GM23338 (cell line): ENCODE data around the gene ANKRD1. TPM values are rescaled to one million over a fixed set of nuclear protein-coding genes. Genes with fewer than 3 reads are reported as not detected.

Experiments
- ATAC-seq: fragments of 200-7000 bp; cut with Tn5 transposase; 3 replicates; pipeline ENCODE4 v1.9.1; 2020
- DNase-seq: peaks from one replicate; pipeline ENCODE4 v3.0.0-alpha.2; 2015; ENCODE audit warnings: low spot score
- H2AFZ ChIP-seq: fragments of 200-600 bp; sonication (generic); 2 replicates; pipeline ENCODE4 v1.8.0; 2016; ENCODE audit warnings: antibody characterized with exemption, mild to moderate bottlenecking, moderate library complexity
- H3F3A ChIP-seq: fragments of 200-600 bp; sonication (generic); replicated peaks from 2 replicates; pipeline ENCODE4 v1.8.0; 2017; ENCODE audit warnings: antibody characterized with exemption, mixed run types, low read depth
- H3K27ac ChIP-seq: fragments of 200-600 bp; sonication (generic); 2 replicates; pipeline ENCODE4 v1.6.1; 2016; ENCODE audit warnings: low read depth
- H3K27me3 ChIP-seq: fragments of 200-600 bp; sonication (generic); 2 replicates; pipeline ENCODE4 v1.8.0; 2016; ENCODE audit warnings: mild to moderate bottlenecking, mixed run types, moderate library complexity; ENCODE audit not compliant: insufficient read depth
- H3K36me3 ChIP-seq: fragments of 200-600 bp; sonication (generic); 2 replicates; pipeline ENCODE4 v1.8.0; 2016; ENCODE audit warnings: mild to moderate bottlenecking; ENCODE audit not compliant: insufficient read depth
- H3K4me1 ChIP-seq: fragments of 200-600 bp; sonication (generic); 2 replicates; pipeline ENCODE4 v1.8.0; 2016; ENCODE audit warnings: mild to moderate bottlenecking, moderate library complexity; ENCODE audit not compliant: insufficient read depth
- H3K4me2 ChIP-seq: fragments of 200-600 bp; sonication (generic); 2 replicates; pipeline ENCODE4 v1.7.1; 2017; ENCODE audit warnings: mixed run types
- H3K4me3 ChIP-seq: fragments of 200-600 bp; sonication (generic); 2 replicates; pipeline ENCODE4 v1.6.1; 2016; ENCODE audit warnings: mixed run types
- H3K79me2 ChIP-seq: fragments of 200-600 bp; sonication (generic); replicated peaks from 2 replicates; pipeline ENCODE4 v1.8.0; 2017; ENCODE audit warnings: mild to moderate bottlenecking; ENCODE audit not compliant: insufficient read depth
- H3K9me2 ChIP-seq: fragments of 200-600 bp; sonication (generic); 2 replicates; pipeline ENCODE4 v1.8.0; 2017; ENCODE audit not compliant: insufficient read depth
- H4K20me1 ChIP-seq: fragments of 200-600 bp; sonication (generic); replicated peaks from 2 replicates; pipeline ENCODE4 v1.8.0; 2017; ENCODE audit warnings: mild to moderate bottlenecking; ENCODE audit not compliant: insufficient read depth
- H3K27ac Mint-ChIP-seq: 2 replicates; pipeline ENCODE4 v1.8.0; 2020; ENCODE audit warnings: inconsistent platforms, mild to moderate bottlenecking, moderate library complexity, mixed read lengths
- H3K27me3 Mint-ChIP-seq: 3 replicates; pipeline ENCODE4 v1.8.0; 2022; ENCODE audit warnings: low read depth, mild to moderate bottlenecking, moderate library complexity, mixed read lengths, inconsistent platforms; ENCODE audit not compliant: insufficient read depth, poor library complexity
- H3K36me3 Mint-ChIP-seq: 3 replicates; pipeline ENCODE4 v1.8.0; 2021; ENCODE audit warnings: low read depth, mild to moderate bottlenecking, inconsistent platforms, moderate library complexity, mixed read lengths
- H3K4me1 Mint-ChIP-seq: 3 replicates; pipeline ENCODE4 v1.8.0; 2020; ENCODE audit warnings: mild to moderate bottlenecking, inconsistent platforms, mixed read lengths
- H3K4me3 Mint-ChIP-seq: 3 replicates; pipeline ENCODE4 v1.8.0; 2021; ENCODE audit warnings: moderate library complexity, mild to moderate bottlenecking, inconsistent platforms, mixed read lengths
- H3K9me3 Mint-ChIP-seq: 3 replicates; pipeline ENCODE4 v1.8.0; 2020; ENCODE audit warnings: moderate library complexity, mild to moderate bottlenecking, inconsistent platforms, mixed read lengths
- CREB1 ChIP-seq: fragments of 250-450 bp; sonication (Bioruptor Pico); IDR thresholded peaks from 2 replicates; pipeline ENCODE4 v1.5.0; 2020; ENCODE audit warnings: low read depth, mild to moderate bottlenecking, moderate library complexity
- CTCF ChIP-seq, 2 experiments: fragments of 200-600 bp in 1 of 2; sonication (generic) in 1 of 2; conservative IDR thresholded peaks; 2 replicates each; pipeline versions ENCODE4 v1.5.1 to v1.6.1; 2016 to 2017; ENCODE audit warnings: antibody characterized with exemption in 2 of 2, low read depth in 2 of 2, mild to moderate bottlenecking in 2 of 2, moderate library complexity in 1 of 2
- ETS1 ChIP-seq: IDR thresholded peaks from 2 replicates; pipeline ENCODE4 v1.6.1; 2016; ENCODE audit warnings: antibody characterized with exemption
- EZH2 ChIP-seq: fragments of 200-600 bp; sonication (generic); IDR thresholded peaks from one replicate; pipeline ENCODE4 v1.8.0; 2017; ENCODE audit warnings: antibody characterized with exemption, mild to moderate bottlenecking, low read depth; ENCODE audit not compliant: unreplicated experiment
- EZH2phosphoT487 ChIP-seq: fragments of 200-600 bp; sonication (generic); IDR thresholded peaks from one replicate; pipeline ENCODE4 v1.8.1; 2018; ENCODE audit warnings: antibody characterized with exemption; ENCODE audit not compliant: unreplicated experiment
- JUNB ChIP-seq: IDR thresholded peaks from one replicate; pipeline ENCODE4 v1.6.1; 2016; ENCODE audit warnings: antibody characterized with exemption; ENCODE audit not compliant: unreplicated experiment
- NANOG ChIP-seq: IDR thresholded peaks from 2 replicates; pipeline ENCODE4 v1.6.1; 2016; ENCODE audit warnings: antibody characterized with exemption, borderline replicate concordance
- POLR2AphosphoS5 ChIP-seq: IDR thresholded peaks from 2 replicates; pipeline ENCODE4 v1.6.1; 2016; ENCODE audit warnings: antibody characterized with exemption, low read depth
- STAT1 ChIP-seq: IDR thresholded peaks from one replicate; pipeline ENCODE4 v1.6.1; 2016; ENCODE audit warnings: antibody characterized with exemption; ENCODE audit not compliant: unreplicated experiment
- ZNF114 ChIP-seq: fragments of 250-450 bp; sonication (Bioruptor Pico); IDR thresholded peaks from 2 replicates; pipeline ENCODE4 v1.5.0; 2020; ENCODE audit warnings: mild to moderate bottlenecking, moderate library complexity
- ZNF331 ChIP-seq: fragments of 250-450 bp; sonication (Bioruptor Pico); IDR thresholded peaks from 2 replicates; pipeline ENCODE4 v1.5.0; 2020; ENCODE audit warnings: low read depth, mild to moderate bottlenecking, moderate library complexity
- polyA plus RNA-seq: library from polyadenylated mRNA; unstranded; fragments of >200 nt; fragmentation: Nextera tagmentation; extraction: Ambion mirVana; gene quantifications from 2 replicates; pipeline ENCODE4 v1.2.1, GENCODE V29; 2016
- total RNA-seq: library from RNA; depleted of rRNA; stranded (reverse); fragments of >200 nt; shearing (Covaris generic); gene quantifications from 2 replicates; pipeline ENCODE4 v1.2.3, GENCODE V29; 2014
- TF ChIP-seq, protein P1 (sequence below): IDR thresholded peaks from one replicate; pipeline ENCODE4 v1.6.1; 2018; ENCODE audit warnings: antibody characterized with exemption; ENCODE audit not compliant: unreplicated experiment

ANKRD1 gene
- total and polyA plus RNA-seq, 2 experiments from 2014 or later = 0.10 TPM; not detected in 1

DNA sequence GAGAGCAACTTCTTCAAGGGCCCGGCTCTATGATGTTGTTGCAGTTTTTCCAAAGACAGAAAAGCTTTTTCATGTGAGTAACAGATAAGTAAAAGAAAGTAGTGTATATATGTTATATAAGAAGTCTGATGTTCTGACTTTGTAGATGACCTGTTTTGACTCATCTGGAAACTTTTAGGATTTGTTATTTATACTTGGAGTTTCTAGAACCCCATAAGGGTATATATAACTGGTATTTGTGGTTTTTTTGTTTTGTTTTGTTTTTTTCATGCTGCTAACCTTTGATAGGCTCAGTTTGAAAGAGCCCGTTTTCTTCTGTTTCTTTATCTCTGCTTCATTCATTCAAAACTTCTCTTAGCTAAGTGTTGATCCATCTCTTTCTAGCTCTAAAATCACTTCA lies 41.8 kb downstream of the ANKRD1 start (continued):
- TF ChIP-seq ETS1 = no peak
- TF ChIP-seq NANOG = no peak
- TF ChIP-seq EZH2phosphoT487 = no peak
- TF ChIP-seq ZNF331 (CRISPR knock-in tag) = no peak
- TF ChIP-seq EZH2 = no peak
- no peak for TF ChIP-seq STAT1

DNA sequence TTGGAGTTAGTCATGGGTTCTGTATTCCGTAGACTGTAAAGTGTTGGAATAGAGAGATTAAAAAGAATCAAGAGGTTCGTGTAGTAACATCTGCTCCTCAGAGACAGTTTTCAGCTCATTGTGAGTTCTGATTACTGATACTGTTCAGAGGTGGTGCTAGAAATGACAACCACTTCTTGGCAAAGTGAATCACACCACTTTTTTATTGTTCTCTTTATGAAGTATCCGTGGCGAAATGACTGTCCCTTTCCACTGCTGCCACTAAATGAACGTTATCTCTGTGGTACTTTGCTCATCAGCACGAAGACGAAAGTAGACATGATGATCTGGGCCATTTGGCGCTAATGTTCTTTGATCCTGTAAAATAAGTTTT lies 48.3 kb downstream of the ANKRD1 start:
- Mint-ChIP-seq H3K4me3 (peak overlapping the region; percentile 94), H3K36me3 (peaks cover 27% of the 10 kb centered on the region), H3K27ac (peak overlapping the region; percentile 97; the same call in 1 of the 2 replicates), H3K4me1 (peaks cover 20% of the 10 kb centered on the region; the same call in 2 of the 3 replicates), H3K9me3 (peaks cover 16% of the 10 kb centered on the region), H3K27me3 (no peaks in the 10 kb centered on the region)
- no peaks in the 10 kb centered on the region for H3F3A ChIP-seq
- no peaks in the 10 kb centered on the region for H3K27me3 ChIP-seq
- H3K36me3 ChIP-seq = peaks cover 10% of the 10 kb centered on the region
- H3K9me2 ChIP-seq = 0 out of 2 replicates have a peak, but pooled peaks cover 4% of the 10 kb centered on the region
- H3K4me2 ChIP-seq = peak overlapping the region; percentile 87
- no peak overlapping the region for H2AFZ ChIP-seq
- peaks cover 8% of the 10 kb centered on the region; the same call in 1 of the 2 replicates for H4K20me1 ChIP-seq
- peaks cover 19% of the 10 kb centered on the region for H3K4me1 ChIP-seq
- DNase-seq (no peak), ATAC-seq (no peak)
- no peak overlapping the region for H3K27ac ChIP-seq
- H3K79me2 ChIP-seq = peaks cover 36% of the 10 kb centered on the region
- peak overlapping the region; percentile 72 for H3K4me3 ChIP-seq
- TF ChIP-seq CTCF (conservative IDR thresholded peaks at IDR 0.05; ENCODE audit: low read depth in 2 of 2) = no peak
- no peak for TF ChIP-seq NANOG
- TF ChIP-seq, protein P1, sequence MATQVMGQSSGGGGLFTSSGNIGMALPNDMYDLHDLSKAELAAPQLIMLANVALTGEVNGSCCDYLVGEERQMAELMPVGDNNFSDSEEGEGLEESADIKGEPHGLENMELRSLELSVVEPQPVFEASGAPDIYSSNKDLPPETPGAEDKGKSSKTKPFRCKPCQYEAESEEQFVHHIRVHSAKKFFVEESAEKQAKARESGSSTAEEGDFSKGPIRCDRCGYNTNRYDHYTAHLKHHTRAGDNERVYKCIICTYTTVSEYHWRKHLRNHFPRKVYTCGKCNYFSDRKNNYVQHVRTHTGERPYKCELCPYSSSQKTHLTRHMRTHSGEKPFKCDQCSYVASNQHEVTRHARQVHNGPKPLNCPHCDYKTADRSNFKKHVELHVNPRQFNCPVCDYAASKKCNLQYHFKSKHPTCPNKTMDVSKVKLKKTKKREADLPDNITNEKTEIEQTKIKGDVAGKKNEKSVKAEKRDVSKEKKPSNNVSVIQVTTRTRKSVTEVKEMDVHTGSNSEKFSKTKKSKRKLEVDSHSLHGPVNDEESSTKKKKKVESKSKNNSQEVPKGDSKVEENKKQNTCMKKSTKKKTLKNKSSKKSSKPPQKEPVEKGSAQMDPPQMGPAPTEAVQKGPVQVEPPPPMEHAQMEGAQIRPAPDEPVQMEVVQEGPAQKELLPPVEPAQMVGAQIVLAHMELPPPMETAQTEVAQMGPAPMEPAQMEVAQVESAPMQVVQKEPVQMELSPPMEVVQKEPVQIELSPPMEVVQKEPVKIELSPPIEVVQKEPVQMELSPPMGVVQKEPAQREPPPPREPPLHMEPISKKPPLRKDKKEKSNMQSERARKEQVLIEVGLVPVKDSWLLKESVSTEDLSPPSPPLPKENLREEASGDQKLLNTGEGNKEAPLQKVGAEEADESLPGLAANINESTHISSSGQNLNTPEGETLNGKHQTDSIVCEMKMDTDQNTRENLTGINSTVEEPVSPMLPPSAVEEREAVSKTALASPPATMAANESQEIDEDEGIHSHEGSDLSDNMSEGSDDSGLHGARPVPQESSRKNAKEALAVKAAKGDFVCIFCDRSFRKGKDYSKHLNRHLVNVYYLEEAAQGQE = no peak
- TF ChIP-seq STAT1 = no peak
- no peak for TF ChIP-seq CREB1 (CRISPR knock-in tag)
- no peak for TF ChIP-seq ZNF331 (CRISPR knock-in tag)
- TF ChIP-seq ZNF114 (CRISPR knock-in tag) = no peak
- TF ChIP-seq POLR2AphosphoS5 = no peak
- TF ChIP-seq ETS1 = no peak
- TF ChIP-seq EZH2 = no peak
- TF ChIP-seq EZH2phosphoT487 = no peak
- TF ChIP-seq JUNB = no peak
